Vagina (tissue), 2 donors: ENCODE results near the gene SOX21.

ENCODE experiments used
- POLR2A ChIP-seq, 2 donors: fragments of 450-650 bp; IDR thresholded peaks; one replicate each; pipeline ENCODE4 v1.6.1; 2017; ENCODE audit warnings: antibody characterized with exemption in 2 of 2, mild to moderate bottlenecking in 2 of 2, moderate library complexity in 2 of 2
- POLR2AphosphoS5 ChIP-seq, 2 donors: sonication (generic); formaldehyde crosslinking; IDR thresholded peaks; one replicate each; pipeline ENCODE4 v1.9.0; 2017; ENCODE audit warnings: antibody characterized with exemption in 2 of 2, mild to moderate bottlenecking in 2 of 2, low read depth in 1 of 2; ENCODE audit not compliant: insufficient read depth in 1 of 2
- TF ChIP-seq, protein P1 (sequence below), 3 experiments: fragments of 450-650 bp in 2 of 3; fragments of 200-600 bp in 1 of 3; sonication (generic) in 1 of 3; IDR thresholded peaks; one replicate each; pipeline ENCODE4 v1.5.1; 2017 to 2019; ENCODE audit warnings: antibody characterized with exemption in 3 of 3, mild to moderate bottlenecking in 2 of 3, moderate library complexity in 2 of 3

DNA sequence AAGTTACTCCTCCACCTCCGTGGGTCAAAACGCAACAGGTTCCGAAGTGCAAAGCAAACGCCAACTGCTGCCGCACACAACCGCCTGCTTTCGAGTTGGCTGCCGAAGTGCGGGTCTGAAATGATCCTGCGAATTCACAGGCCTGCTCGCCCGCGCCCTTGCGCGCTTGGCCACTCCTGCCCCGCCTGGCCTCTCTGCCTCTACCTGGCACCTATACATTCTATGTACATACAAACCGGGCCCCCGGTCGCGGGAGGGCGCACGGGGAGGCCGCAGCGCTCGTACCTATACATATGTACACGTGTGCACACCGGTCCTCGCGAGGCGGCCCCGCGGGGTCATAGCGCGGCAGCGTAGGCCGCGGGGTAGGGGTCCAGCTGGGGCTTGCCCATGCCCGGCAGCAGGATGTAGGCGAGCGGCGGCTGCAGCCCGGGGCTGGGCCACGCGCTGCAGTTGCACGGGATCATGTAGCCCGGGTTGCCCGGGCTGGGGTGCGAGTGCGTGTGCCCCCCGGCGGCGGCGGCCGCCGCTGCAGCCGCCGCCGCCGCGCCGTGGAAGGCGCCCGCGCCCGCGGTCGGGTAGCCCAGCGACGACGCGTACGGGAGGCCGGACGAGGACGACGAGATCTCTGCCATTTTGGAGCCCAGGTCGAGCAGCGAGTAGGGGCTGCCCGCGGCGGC, 1.3 kb downstream of the SOX21 start:
- TF ChIP-seq, protein P1, sequence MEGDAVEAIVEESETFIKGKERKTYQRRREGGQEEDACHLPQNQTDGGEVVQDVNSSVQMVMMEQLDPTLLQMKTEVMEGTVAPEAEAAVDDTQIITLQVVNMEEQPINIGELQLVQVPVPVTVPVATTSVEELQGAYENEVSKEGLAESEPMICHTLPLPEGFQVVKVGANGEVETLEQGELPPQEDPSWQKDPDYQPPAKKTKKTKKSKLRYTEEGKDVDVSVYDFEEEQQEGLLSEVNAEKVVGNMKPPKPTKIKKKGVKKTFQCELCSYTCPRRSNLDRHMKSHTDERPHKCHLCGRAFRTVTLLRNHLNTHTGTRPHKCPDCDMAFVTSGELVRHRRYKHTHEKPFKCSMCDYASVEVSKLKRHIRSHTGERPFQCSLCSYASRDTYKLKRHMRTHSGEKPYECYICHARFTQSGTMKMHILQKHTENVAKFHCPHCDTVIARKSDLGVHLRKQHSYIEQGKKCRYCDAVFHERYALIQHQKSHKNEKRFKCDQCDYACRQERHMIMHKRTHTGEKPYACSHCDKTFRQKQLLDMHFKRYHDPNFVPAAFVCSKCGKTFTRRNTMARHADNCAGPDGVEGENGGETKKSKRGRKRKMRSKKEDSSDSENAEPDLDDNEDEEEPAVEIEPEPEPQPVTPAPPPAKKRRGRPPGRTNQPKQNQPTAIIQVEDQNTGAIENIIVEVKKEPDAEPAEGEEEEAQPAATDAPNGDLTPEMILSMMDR (IDR thresholded peaks at IDR 0.05), result no peak
- TF ChIP-seq POLR2A (IDR thresholded peaks at IDR 0.05), result no peak
- TF ChIP-seq POLR2AphosphoS5 (IDR thresholded peaks at IDR 0.05; ENCODE audit: insufficient read depth in 1 of 2, low read depth in 1 of 2), result no peak
